Esophagus squamous epithelium (tissue), 5 donors: ENCODE measurements around the gene CD96. TPM values are rescaled to one million over a fixed set of nuclear protein-coding genes. Genes with fewer than 3 reads are reported as not detected.

ENCODE experiments used
- DNase-seq: peaks from one replicate; lab custom pipeline; 2025; lab: John Stamatoyannopoulos, UW
- H3K27ac ChIP-seq, 4 donors: fragments of 200-600 bp; sonication (generic); one replicate each; pipeline ENCODE4 v1.5.1; 2016 to 2019; ENCODE audit warnings: mild to moderate bottlenecking in 1 of 4
- H3K27me3 ChIP-seq, 4 donors: fragments of 200-600 bp; sonication (generic); 1 replicate in 3 of 4; 2 replicates in 1 of 4; pipeline versions ENCODE4 v1.5.1 to v1.6.0; 2017 to 2021; ENCODE audit warnings: antibody characterized with exemption in 1 of 4
- H3K36me3 ChIP-seq, 3 donors: fragments of 200-600 bp; sonication (generic); one replicate each; pipeline ENCODE4 v1.5.1; 2016 to 2019
- H3K4me1 ChIP-seq, 3 donors: fragments of 200-600 bp; sonication (generic); one replicate each; pipeline ENCODE4 v1.5.1; 2017 to 2019
- H3K4me3 ChIP-seq, 4 donors: fragments of 200-600 bp; sonication (generic); 1 replicate in 3 of 4; 2 replicates in 1 of 4; pipeline ENCODE4 v1.5.1; 2016 to 2019; ENCODE audit warnings: mild to moderate bottlenecking in 2 of 4, moderate library complexity in 1 of 4
- H3K9me3 ChIP-seq, 3 donors: fragments of 200-600 bp; sonication (generic); one replicate each; pipeline ENCODE4 v1.5.1; 2016 to 2019
- POLR2A ChIP-seq, 4 donors: fragments of 450-650 bp; IDR thresholded peaks; one replicate each; pipeline ENCODE4 v1.6.1; 2017; ENCODE audit warnings: antibody characterized with exemption in 4 of 4, mild to moderate bottlenecking in 4 of 4, moderate library complexity in 3 of 4
- WGBS, 2 donors: methylation state at CpG; one replicate each; pipeline ENCODE4 v1.1.5; 2018; 5-methylcytosine and 5-hydroxymethylcytosine counted together
- intact Hi-C: fragments of 100-400 bp; cut with DNase I; formaldehyde crosslinking; loops from one replicate; pipeline ENCODE4 v1.15.0; 2022
- total RNA-seq, 4 donors: library from RNA; depleted of rRNA; stranded (reverse); fragments of >200 nt; gene quantifications; one replicate each; pipeline ENCODE4 v1.1.0, GENCODE V29; 2016
- TF ChIP-seq, protein P1 (sequence below), 6 experiments: fragments of 450-650 bp in 4 of 6; fragments of 200-600 bp in 2 of 6; sonication (generic) in 2 of 6; IDR thresholded peaks; one replicate each; pipeline ENCODE4 v1.5.1; 2016 to 2019; ENCODE audit warnings: antibody characterized with exemption in 6 of 6, mild to moderate bottlenecking in 4 of 6, moderate library complexity in 4 of 6
- donor health status: DM: yes; HTN: yes; CAD: no.

The CD96 gene
- total RNA-seq, 4 donors from 2014 or later, result 2.4 to 6.9 (median 2.9) TPM

DNA sequence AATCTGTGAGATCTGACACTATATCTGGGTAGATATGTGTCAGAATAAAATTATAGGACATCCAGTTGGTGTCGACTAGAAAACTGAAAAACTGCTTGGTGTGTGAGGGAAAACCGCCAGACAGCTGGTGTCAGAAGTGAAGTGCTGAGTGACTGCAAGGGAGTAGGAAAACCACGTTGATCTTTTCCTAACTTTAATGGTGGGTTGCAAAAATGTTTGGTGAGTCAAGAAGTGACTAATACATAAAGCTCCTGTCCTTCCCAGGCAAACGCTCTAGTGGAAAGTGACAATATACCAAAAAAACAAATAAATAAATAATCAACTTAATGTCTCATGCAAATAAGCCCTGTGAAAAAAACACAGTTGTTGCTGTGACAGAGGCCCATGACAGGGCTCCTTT lies 7.3 kb upstream of the CD96 start:
- Histone ChIP-seq H3K4me1 (peaks cover 0 to 6% (median 0%) of the 10 kb centered on the region in 3 donors), H3K36me3 (no peaks in the 10 kb centered on the region), H3K27me3 (peaks cover 0 to 3% (median 0%) of the 10 kb centered on the region in 4 donors), H3K27ac (no peak overlapping the region), H3K9me3 (no peaks in the 10 kb centered on the region), H3K4me3 (no peak overlapping the region)
- TF ChIP-seq, protein P1, sequence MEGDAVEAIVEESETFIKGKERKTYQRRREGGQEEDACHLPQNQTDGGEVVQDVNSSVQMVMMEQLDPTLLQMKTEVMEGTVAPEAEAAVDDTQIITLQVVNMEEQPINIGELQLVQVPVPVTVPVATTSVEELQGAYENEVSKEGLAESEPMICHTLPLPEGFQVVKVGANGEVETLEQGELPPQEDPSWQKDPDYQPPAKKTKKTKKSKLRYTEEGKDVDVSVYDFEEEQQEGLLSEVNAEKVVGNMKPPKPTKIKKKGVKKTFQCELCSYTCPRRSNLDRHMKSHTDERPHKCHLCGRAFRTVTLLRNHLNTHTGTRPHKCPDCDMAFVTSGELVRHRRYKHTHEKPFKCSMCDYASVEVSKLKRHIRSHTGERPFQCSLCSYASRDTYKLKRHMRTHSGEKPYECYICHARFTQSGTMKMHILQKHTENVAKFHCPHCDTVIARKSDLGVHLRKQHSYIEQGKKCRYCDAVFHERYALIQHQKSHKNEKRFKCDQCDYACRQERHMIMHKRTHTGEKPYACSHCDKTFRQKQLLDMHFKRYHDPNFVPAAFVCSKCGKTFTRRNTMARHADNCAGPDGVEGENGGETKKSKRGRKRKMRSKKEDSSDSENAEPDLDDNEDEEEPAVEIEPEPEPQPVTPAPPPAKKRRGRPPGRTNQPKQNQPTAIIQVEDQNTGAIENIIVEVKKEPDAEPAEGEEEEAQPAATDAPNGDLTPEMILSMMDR (IDR thresholded peaks at IDR 0.05), result no peak
- no peak for TF ChIP-seq POLR2A (IDR thresholded peaks at IDR 0.05)
- DNase-seq, result no peak
- intact Hi-C loops, result no loop called here
- WGBS, 2 donors, result 56 to 62% methylated on average over 4 of the region's 4 CpGs

DNA sequence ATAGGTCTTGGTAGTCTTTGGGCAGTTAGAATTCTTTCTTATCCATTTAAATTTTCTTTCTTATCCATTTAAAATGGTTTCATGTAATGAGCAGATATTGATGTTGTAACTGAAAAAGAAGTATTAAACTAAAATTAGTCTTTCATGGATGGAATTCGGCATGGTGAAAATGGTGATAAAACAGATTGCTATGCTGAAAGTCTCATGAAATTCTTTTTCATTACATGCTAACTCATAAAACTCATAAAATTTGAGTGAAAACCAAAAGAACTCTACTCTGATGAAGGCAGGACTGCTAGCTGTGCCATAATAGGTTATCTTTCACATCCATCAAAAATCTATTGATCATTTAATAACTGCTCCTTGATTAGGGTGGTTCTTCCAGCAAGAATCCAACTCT lies 3.9 kb upstream of the CD96 start:
- intact Hi-C loops, result no loop called here
- DNase-seq, result no peak
- Histone ChIP-seq H3K36me3 (no peaks in the 10 kb centered on the region), H3K4me1 (peaks cover 0 to 6% (median 0%) of the 10 kb centered on the region in 3 donors), H3K4me3 (no peak overlapping the region), H3K27me3 (peaks cover 0 to 10% (median 0%) of the 10 kb centered on the region in 4 donors), H3K27ac (no peak overlapping the region), H3K9me3 (no peaks in the 10 kb centered on the region)
- TF ChIP-seq, protein P1 (IDR thresholded peaks at IDR 0.05), result no peak
- TF ChIP-seq POLR2A (IDR thresholded peaks at IDR 0.05), result no peak
- WGBS, 2 donors, result 73 to 79% methylated on average over 1 of the region's 1 CpG

- Histone ChIP-seq H3K36me3 (no peaks in the 10 kb centered on the region), H3K27me3 (peaks cover 0 to 10% (median 0%) of the 10 kb centered on the region in 4 donors), H3K4me1 (peaks cover 0 to 6% (median 0%) of the 10 kb centered on the region in 3 donors), H3K4me3 (no peak overlapping the region), H3K9me3 (no peaks in the 10 kb centered on the region), H3K27ac (no peak overlapping the region)
- 23 to 33% methylated on average over 4 of the region's 4 CpGs for WGBS, 2 donors
- DNase-seq, result no peak
- TF ChIP-seq POLR2A (IDR thresholded peaks at IDR 0.05), result no peak
- TF ChIP-seq, protein P1 (IDR thresholded peaks at IDR 0.05), result no peak
- intact Hi-C loops, result no loop called here
These were observed 3.3 kb upstream of the CD96 start for GRCh38 chr3:111538681-111539083.

DNA sequence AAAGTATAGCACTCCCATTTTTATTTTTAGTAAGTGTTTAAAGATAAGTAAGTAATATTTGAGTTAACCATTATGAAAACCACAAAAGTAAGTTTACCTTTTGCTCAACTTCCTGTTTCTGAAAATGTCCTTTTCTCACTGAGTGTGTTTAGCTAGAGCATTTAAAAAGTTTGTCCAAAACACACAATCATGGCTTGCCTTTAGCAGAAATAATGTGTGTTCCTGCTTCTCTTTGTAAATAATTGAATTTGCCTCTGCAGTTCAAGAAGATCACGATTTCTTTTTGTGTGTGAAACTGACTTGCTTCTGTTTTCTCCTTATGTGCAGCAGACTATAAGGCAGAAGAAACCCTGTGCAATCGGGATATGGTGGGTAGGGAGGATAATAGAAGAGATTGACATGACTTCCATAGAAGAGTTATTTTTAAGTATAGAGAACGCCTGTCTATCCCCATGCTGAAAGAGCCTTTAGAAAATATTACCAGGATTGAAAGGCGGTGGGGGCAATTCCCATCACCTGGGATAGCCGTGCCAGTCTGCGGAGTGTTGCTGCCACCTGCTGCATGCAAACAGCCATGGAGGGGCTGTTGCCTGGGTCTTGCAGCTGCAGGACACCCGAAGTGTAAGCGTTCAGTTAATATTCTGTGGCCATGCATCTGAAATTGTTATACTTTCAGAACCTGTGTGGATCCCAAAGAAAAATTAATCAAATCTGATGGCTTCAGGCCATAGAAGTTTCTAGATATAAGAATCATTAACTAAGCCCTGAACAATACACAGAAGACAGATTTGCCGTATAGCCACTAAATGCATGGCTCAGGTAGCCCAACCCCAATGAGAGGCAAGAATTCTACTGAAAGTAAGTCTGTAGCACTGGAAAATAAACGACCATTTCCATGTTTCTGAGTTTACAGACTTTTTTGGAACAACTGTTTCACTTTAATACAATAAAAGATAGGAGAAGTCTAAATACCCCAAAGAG lies 2.4 kb upstream of the CD96 start:
- TF ChIP-seq, protein P1 (IDR thresholded peaks at IDR 0.05), result peak in 5 of 6 experiments; percentile 28 to 67 (median 52)
- TF ChIP-seq POLR2A (IDR thresholded peaks at IDR 0.05), result no peak
- Histone ChIP-seq H3K27me3 (peaks cover 0 to 10% (median 0%) of the 10 kb centered on the region in 4 donors), H3K9me3 (no peaks in the 10 kb centered on the region), H3K4me3 (no peak overlapping the region), H3K36me3 (no peaks in the 10 kb centered on the region), H3K27ac (no peak overlapping the region), H3K4me1 (peaks cover 0 to 6% (median 0%) of the 10 kb centered on the region in 3 donors)
- DNase-seq, result no peak
- 17 to 18% methylated on average over 10 of the region's 10 CpGs for WGBS, 2 donors
- intact Hi-C loops, result no loop called here

DNA sequence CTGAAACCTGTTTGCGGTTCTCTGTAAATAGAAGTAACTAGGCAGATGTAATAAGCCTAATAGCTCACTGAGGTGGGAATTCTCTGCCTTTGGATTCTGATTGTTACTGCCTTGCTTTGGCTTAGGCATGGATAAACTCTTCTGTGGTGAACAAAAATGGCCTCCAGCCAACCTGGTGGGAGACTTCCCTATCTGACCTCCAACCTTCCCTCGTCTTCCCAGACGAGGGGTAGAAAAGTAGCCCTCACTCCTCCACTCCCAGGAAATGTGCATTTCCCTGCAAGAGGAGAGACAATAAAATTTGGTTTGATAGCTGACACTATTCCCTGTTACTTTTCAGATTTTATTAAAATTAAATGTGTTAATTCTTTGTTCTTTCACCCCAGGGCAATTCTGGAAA lies 606 bp upstream of the CD96 start:
- Histone ChIP-seq H3K27ac (peak overlapping the region in 1 of 4 donors; percentile 8), H3K36me3 (no peaks in the 10 kb centered on the region), H3K27me3 (peaks cover 0 to 10% (median 0%) of the 10 kb centered on the region in 4 donors), H3K4me1 (peaks cover 0 to 6% (median 0%) of the 10 kb centered on the region in 3 donors), H3K4me3 (no peak overlapping the region), H3K9me3 (no peaks in the 10 kb centered on the region)
- 59 to 71% methylated on average over 3 of the region's 3 CpGs for WGBS, 2 donors
- no peak for TF ChIP-seq POLR2A (IDR thresholded peaks at IDR 0.05)
- TF ChIP-seq, protein P1 (IDR thresholded peaks at IDR 0.05), result no peak
- DNase-seq, result no peak
- intact Hi-C loops, result no loop called here
